HL-60/S4 (cell line): ENCODE data around the gene SFXN3.

Source experiments
- in situ Hi-C: fragments of 300-500 bp; cut with MboI; formaldehyde crosslinking; loops from 2 replicates; pipeline ENCODE4 v1.14.3; 2022; ENCODE audit warnings: low sequenced_read_pairs

SFXN3 gene

GRCh38 chr10:101031128-101031795 lies at the start of gene SFXN3, which contains the start of gene PDZD7:
Gene SFXN3, plus strand, starts transcription at chr10:101031234. Its CDS starts 3,461 bp downstream, at chr10:101034695.
Gene PDZD7, minus strand, starts transcription at chr10:101031129. Its CDS starts 910 bp downstream, at chr10:101030219.
- in situ Hi-C loops = no loop called here

- in situ Hi-C loops = no loop called here
These were observed 47.9 kb upstream of the SFXN3 start for GRCh38 chr10:100982916-100983830.

- in situ Hi-C loops = no loop called here
These were observed 47.0 kb upstream of the SFXN3 start for GRCh38 chr10:100983868-100984671.

GRCh38 chr10:100984672-100985177 lies 46.3 kb upstream of the SFXN3 start:
- in situ Hi-C loops = no loop called here

- in situ Hi-C loops = no loop called here
These were observed 45.7 kb upstream of the SFXN3 start for GRCh38 chr10:100985336-100985735.

GRCh38 chr10:100986623-100986951 lies 44.4 kb upstream of the SFXN3 start:
- in situ Hi-C loops = no loop called here

- in situ Hi-C loops = no loop called here
These were observed 43.9 kb upstream of the SFXN3 start, which contains the start of the genes MRPL43 and TWNK for GRCh38 chr10:100986952-100987684. Gene MRPL43, minus strand, starts transcription at chr10:100987497. Its CDS starts 54 bp downstream, at chr10:100987443. Gene TWNK, plus strand, starts transcription at chr10:100987543. Its CDS starts 668 bp downstream, at chr10:100988211.

GRCh38 chr10:100987685-100988049 lies 43.4 kb upstream of the SFXN3 start:
- in situ Hi-C loops = no loop called here

- in situ Hi-C loops = no loop called here
These were observed 42.9 kb upstream of the SFXN3 start for GRCh38 chr10:100988166-100988565.

GRCh38 chr10:100989088-100989487 lies 41.9 kb upstream of the SFXN3 start:
- in situ Hi-C loops = no loop called here

GRCh38 chr10:100993986-100994708 lies 36.9 kb upstream of the SFXN3 start:
- in situ Hi-C loops = no loop called here

GRCh38 chr10:100995181-100995580 lies 35.9 kb upstream of the SFXN3 start:
- in situ Hi-C loops = no loop called here

GRCh38 chr10:100996678-100997359 lies 34.2 kb upstream of the SFXN3 start:
- in situ Hi-C loops = no loop called here

- in situ Hi-C loops = no loop called here
These were observed 33.5 kb upstream of the SFXN3 start for GRCh38 chr10:100997360-100998182.

GRCh38 chr10:100998183-100998990 lies 32.6 kb upstream of the SFXN3 start:
- in situ Hi-C loops = no loop called here

GRCh38 chr10:100998991-100999741 lies 31.9 kb upstream of the SFXN3 start:
- in situ Hi-C loops = no loop called here

GRCh38 chr10:100999742-101000126 lies 31.3 kb upstream of the SFXN3 start, which contains the start of gene LZTS2:
Gene LZTS2, plus strand, starts transcription at chr10:100999808. Its CDS starts 2,731 bp downstream, at chr10:101002539.
- in situ Hi-C loops = no loop called here
